OCI-M2 (cell line): ENCODE measurements around the gene FGF2.
"Not testable (repeated sequence)": the region's sequence is repeated elsewhere in the genome, so short reads cannot be mapped to it uniquely, and the experiment has no call there.

ENCODE experiments used
- DNase-seq: peaks from one replicate; lab custom pipeline; 2025; ENCODE audit not compliant: unreplicated experiment; lab: John Stamatoyannopoulos, UW

FGF2 gene

DNA sequence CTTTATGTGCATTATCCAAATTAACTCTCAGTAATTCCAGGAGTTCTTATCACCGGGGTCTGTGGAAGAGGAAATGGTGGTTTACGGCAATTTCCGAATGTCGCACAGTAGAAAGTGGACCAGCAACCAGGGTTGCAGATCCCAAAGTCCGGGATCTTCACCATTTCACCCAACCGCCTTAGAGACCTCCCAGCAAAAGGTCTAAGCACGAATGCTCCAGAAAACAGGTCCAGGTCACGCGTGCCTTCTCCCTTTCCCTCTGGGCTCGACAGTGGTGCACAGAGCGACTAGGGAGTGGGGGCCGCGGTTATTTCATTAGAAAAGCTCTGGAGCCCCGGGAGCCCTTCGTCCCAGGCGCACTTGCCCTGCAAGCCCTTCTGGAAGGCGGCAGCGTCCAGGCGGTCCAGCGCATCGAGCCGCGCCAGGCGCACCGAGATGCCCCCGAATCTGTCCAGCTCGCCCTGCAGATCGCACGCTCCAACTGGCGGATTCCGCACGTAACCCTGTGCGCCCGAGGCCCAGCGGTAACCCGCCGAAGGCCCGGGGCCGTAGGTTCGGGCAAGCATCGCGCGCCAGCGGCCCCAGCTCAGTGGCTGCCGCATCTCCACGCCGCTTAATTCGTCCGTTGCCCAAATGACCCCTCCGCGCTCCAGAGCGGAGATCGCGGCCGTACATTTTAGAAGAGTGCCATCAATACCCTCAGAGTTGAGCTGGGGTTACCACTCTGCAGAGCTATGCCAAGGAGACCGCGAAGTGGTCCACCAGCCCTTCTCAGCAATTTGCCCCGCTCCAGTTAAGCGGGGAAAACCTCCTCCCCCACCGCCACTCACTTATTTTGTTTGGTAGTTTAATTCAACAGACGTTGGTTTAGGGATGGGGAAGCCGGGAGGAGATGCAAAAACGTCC lies 95.6 kb downstream of the FGF2 start, which contains the start of gene NUDT6:
NUDT6 (minus strand) TSS at position 627 of the 906 bp plus-strand sequence; CDS start at position 602, 25 bp downstream.
- no peak for DNase-seq

GRCh38 chr4:122922877-122923511 lies 96.4 kb downstream of the FGF2 start:
- DNase-seq = peak; percentile 62

- no peak for DNase-seq
Measured at GRCh38 chr4:122928930-122929329, 102.3 kb downstream of the FGF2 start.

- no peak for DNase-seq
Measured at GRCh38 chr4:122930862-122931261, 104.2 kb downstream of the FGF2 start.

- no peak for DNase-seq
Measured at GRCh38 chr4:122932763-122933162, 106.1 kb downstream of the FGF2 start.

- DNase-seq = not testable (repeated sequence)
Measured at GRCh38 chr4:122945136-122945535, 118.5 kb downstream of the FGF2 start.

DNA sequence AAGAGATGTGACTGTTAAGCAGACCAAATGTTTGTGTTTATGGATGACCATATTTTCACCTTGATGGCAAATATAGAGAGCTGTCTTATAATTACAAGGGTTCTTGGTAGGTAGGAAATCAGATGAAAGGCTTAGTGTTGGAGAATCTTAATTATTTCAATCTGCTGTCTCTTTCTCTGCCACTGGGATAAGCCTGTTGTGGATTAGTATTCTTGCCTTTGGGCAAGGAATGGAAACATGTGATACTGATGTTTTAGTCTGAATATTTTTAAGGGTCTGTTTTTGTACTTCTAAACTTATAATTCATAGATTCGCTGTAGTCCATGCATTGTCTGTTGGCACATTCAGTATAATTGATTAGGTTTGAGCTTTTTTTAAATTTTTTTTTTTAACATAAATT lies 119.5 kb downstream of the FGF2 start:
- no peak for DNase-seq
